IMR-90 (cell line): ENCODE data around the gene TOM1L1.

Source experiments
- CTCF ChIP-seq: conservative IDR thresholded peaks from 2 replicates; pipeline ENCODE4 v1.5.1; 2012; ENCODE audit warnings: mild to moderate bottlenecking, low read depth, low read length, improper control_type of control experiment
- MAZ ChIP-seq: IDR thresholded peaks from 2 replicates; pipeline ENCODE4 v1.6.1; 2012; ENCODE audit warnings: low read depth, mild to moderate bottlenecking, low read length, improper control_type of control experiment, moderate library complexity, borderline replicate concordance
- POLR2A ChIP-seq: IDR thresholded peaks from 2 replicates; pipeline ENCODE4 v1.6.1; 2012; ENCODE audit warnings: mild to moderate bottlenecking, low read depth, low read length
- SMC3 ChIP-seq: fragments of 150-350 bp; IDR thresholded peaks from 2 replicates; pipeline ENCODE4 v1.6.1; 2016; ENCODE audit warnings: low read depth, mild to moderate bottlenecking, antibody characterized with exemption, low read length, moderate library complexity

DNA sequence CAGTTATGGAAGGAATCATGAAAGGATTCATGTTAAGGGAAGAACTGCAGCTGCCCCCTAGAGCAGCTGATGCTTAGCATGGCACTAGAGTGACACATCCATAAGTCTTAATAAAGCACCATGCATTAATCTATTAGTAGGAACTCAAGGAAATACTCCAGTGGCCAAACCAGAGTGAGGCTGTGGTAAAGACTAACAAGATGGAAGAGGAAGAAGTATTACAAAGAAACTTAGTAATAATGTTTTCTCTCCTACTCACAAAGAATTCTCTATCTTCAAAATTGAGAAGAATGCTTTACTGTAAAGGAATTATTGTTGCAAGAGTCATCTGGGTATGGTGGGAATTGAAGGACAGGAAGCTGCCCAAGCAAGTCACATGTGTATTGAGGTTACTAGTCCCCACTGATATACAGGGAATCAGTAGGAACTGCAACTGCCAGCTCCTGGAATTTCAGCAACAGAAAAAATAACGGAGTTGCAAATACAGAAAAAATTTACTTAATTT, 29.9 kb upstream of the TOM1L1 start:
- TF ChIP-seq SMC3 (no peak), CTCF (no peak), POLR2A (no peak), MAZ (no peak)
